Caco-2 (cell line): ENCODE results near the gene WDR77. TPM values are rescaled to one million over a fixed set of nuclear protein-coding genes. Genes with fewer than 3 reads are reported as not detected.

Experiments
- BruUV-seq: library from RNA; stranded (reverse); fragments of 400-500 nt; replicated peaks from 2 replicates; lab custom pipeline; 2021; lab: Mats Ljungman, UMichigan
- CTCF ChIA-PET: fragments of 300-600 bp; sonication (Branson Sonifier 250); formaldehyde crosslinking; loops from one replicate; lab custom pipeline; 2022; ENCODE audit warnings: antibody characterized with exemption; lab: Charles Lee
- POLR2A ChIA-PET: fragments of 300-600 bp; sonication (Branson Sonifier 250); formaldehyde crosslinking; loops from one replicate; lab custom pipeline; 2022; ENCODE audit warnings: antibody characterized with exemption; lab: Charles Lee
- DNase-seq, 2 experiments: peaks; one replicate each; pipeline versions ENCODE4 v3.0.0 to v3.0.0-alpha.2; 2020 to 2022
- H3K27me3 ChIP-seq: replicated peaks from 2 replicates; pipeline ENCODE4 v1.6.0; 2011; ENCODE audit warnings: low read length; ENCODE audit not compliant: control insufficient read depth, insufficient read depth
- H3K36me3 ChIP-seq: 2 replicates; pipeline ENCODE4 v1.5.1; 2011; ENCODE audit warnings: low read length; ENCODE audit not compliant: control insufficient read depth, insufficient read depth
- H3K4me1 ChIP-seq: fragments of 250-450 bp; sonication (Bioruptor Pico); 2 replicates; pipeline ENCODE4 v1.5.1; 2020; ENCODE audit warnings: mild to moderate bottlenecking
- H3K4me3 ChIP-seq: 2 replicates; pipeline ENCODE4 v1.5.1; 2011; ENCODE audit warnings: low read depth, mild to moderate bottlenecking, control low read depth, low read length
- H3K9me3 ChIP-seq: fragments of 250-450 bp; sonication (Bioruptor Pico); 2 replicates; pipeline ENCODE4 v1.5.1; 2020; ENCODE audit warnings: mild to moderate bottlenecking, moderate library complexity
- H3K27ac Mint-ChIP-seq: one replicate; pipeline ENCODE4 v1.8.0; 2022; ENCODE audit warnings: mixed read lengths; ENCODE audit not compliant: unreplicated experiment
- H3K27me3 Mint-ChIP-seq: one replicate; pipeline ENCODE4 v1.8.0; 2022; ENCODE audit warnings: mixed read lengths; ENCODE audit not compliant: insufficient read depth, unreplicated experiment
- H3K36me3 Mint-ChIP-seq: one replicate; pipeline ENCODE4 v1.8.0; 2022; ENCODE audit warnings: mild to moderate bottlenecking, mixed read lengths; ENCODE audit not compliant: insufficient read depth, unreplicated experiment
- H3K4me1 Mint-ChIP-seq: one replicate; pipeline ENCODE4 v1.8.0; 2022; ENCODE audit warnings: low read depth, mixed read lengths; ENCODE audit not compliant: unreplicated experiment
- H3K4me3 Mint-ChIP-seq: one replicate; pipeline ENCODE4 v1.8.0; 2022; ENCODE audit warnings: mild to moderate bottlenecking, moderate library complexity, mixed read lengths; ENCODE audit not compliant: unreplicated experiment
- H3K9me3 Mint-ChIP-seq: one replicate; pipeline ENCODE4 v1.8.0; 2022; ENCODE audit warnings: mixed read lengths; ENCODE audit not compliant: unreplicated experiment
- CTCF ChIP-seq, 2 experiments: fragments of 200-600 bp in 1 of 2; IDR thresholded peaks; 1 replicate in 1 of 2; 2 replicates in 1 of 2; pipeline versions ENCODE4 v1.5.1 to v1.8.0; 2011 to 2022; ENCODE audit warnings: antibody characterized with exemption in 1 of 2, control low read depth in 1 of 2, inconsistent platforms in 1 of 2, low read depth in 1 of 2, low read length in 1 of 2, mild to moderate bottlenecking in 1 of 2, moderate library complexity in 1 of 2; ENCODE audit not compliant: insufficient read depth in 1 of 2, severe bottlenecking in 1 of 2, unreplicated experiment in 1 of 2
- intact Hi-C: fragments of 100-400 bp; cut with micrococcal nuclease; formaldehyde crosslinking; loops from one replicate; pipeline ENCODE4 v1.10.0; 2022; ENCODE audit not compliant: unreplicated experiment
- total RNA-seq: library from RNA; stranded (reverse); gene quantifications from 2 replicates; pipeline ENCODE4 v1.2.3, GENCODE V29; 2022

The WDR77 gene
- total RNA-seq, 1 experiment from 2014 or later, result 31.9 TPM

GRCh38 chr1:111471012-111471411, 22.0 kb upstream of the WDR77 start:
- Histone ChIP-seq H3K36me3 (no peaks in the 10 kb centered on the region), H3K4me1 (no peaks in the 10 kb centered on the region), H3K27me3 (no peaks in the 10 kb centered on the region), H3K4me3 (no peak overlapping the region), H3K9me3 (no peaks in the 10 kb centered on the region)
- H3K27me3 Mint-ChIP-seq, result no peaks in the 10 kb centered on the region
- BruUV-seq, result no TSS peak
- POLR2A ChIA-PET, result no interaction called here
- TF ChIP-seq CTCF (IDR thresholded peaks at IDR 0.05; ENCODE audit: insufficient read depth in 1 of 2, low read depth in 1 of 2, low read length in 1 of 2, severe bottlenecking in 1 of 2, unreplicated experiment in 1 of 2), result no peak
- H3K4me3 Mint-ChIP-seq, result no peak overlapping the region
- H3K27ac Mint-ChIP-seq, result no peak overlapping the region
- H3K9me3 Mint-ChIP-seq, result no peaks in the 10 kb centered on the region
- CTCF ChIA-PET, result no interaction called here
- intact Hi-C loops, result no loop called here
- no peaks in the 10 kb centered on the region for H3K36me3 Mint-ChIP-seq
- no peak for DNase-seq
- H3K4me1 Mint-ChIP-seq, result no peaks in the 10 kb centered on the region

GRCh38 chr1:111470596-111470995, 21.5 kb upstream of the WDR77 start:
- no peaks in the 10 kb centered on the region for H3K36me3 Mint-ChIP-seq
- no peak for DNase-seq
- CTCF ChIA-PET, result no interaction called here

GRCh38 chr1:111469539-111469938, 20.5 kb upstream of the WDR77 start:
- no peaks in the 10 kb centered on the region for H3K36me3 Mint-ChIP-seq

More at GRCh38 chr1:111470596-111470995, 21.5 kb upstream of the WDR77 start:
- no peaks in the 10 kb centered on the region for H3K27me3 ChIP-seq
- POLR2A ChIA-PET, result no interaction called here
- no peaks in the 10 kb centered on the region for H3K4me1 ChIP-seq
- no peak overlapping the region for H3K4me3 ChIP-seq
- BruUV-seq, result no TSS peak
- intact Hi-C loops, result no loop called here
- H3K27me3 Mint-ChIP-seq, result no peaks in the 10 kb centered on the region
- H3K9me3 Mint-ChIP-seq, result no peaks in the 10 kb centered on the region
- H3K4me3 Mint-ChIP-seq, result no peak overlapping the region
- no peaks in the 10 kb centered on the region for H3K9me3 ChIP-seq
- no peak for TF ChIP-seq CTCF (IDR thresholded peaks at IDR 0.05; ENCODE audit: insufficient read depth in 1 of 2, low read depth in 1 of 2, low read length in 1 of 2, severe bottlenecking in 1 of 2, unreplicated experiment in 1 of 2)
- H3K27ac Mint-ChIP-seq, result no peak overlapping the region
- no peaks in the 10 kb centered on the region for H3K4me1 Mint-ChIP-seq
- no peaks in the 10 kb centered on the region for H3K36me3 ChIP-seq

More at GRCh38 chr1:111469539-111469938, 20.5 kb upstream of the WDR77 start:
- CTCF ChIA-PET, result no interaction called here
- no peak for DNase-seq
- BruUV-seq, result no TSS peak
- POLR2A ChIA-PET, result no interaction called here
- no peaks in the 10 kb centered on the region for H3K9me3 ChIP-seq
- intact Hi-C loops, result no loop called here
- no peak overlapping the region for H3K4me3 ChIP-seq
- no peaks in the 10 kb centered on the region for H3K4me1 ChIP-seq
- H3K36me3 ChIP-seq, result no peaks in the 10 kb centered on the region
- no peaks in the 10 kb centered on the region for H3K27me3 Mint-ChIP-seq
- no peak for TF ChIP-seq CTCF (IDR thresholded peaks at IDR 0.05; ENCODE audit: insufficient read depth in 1 of 2, low read depth in 1 of 2, low read length in 1 of 2, severe bottlenecking in 1 of 2, unreplicated experiment in 1 of 2)
- no peaks in the 10 kb centered on the region for H3K4me1 Mint-ChIP-seq
- H3K27me3 ChIP-seq, result no peaks in the 10 kb centered on the region
- H3K9me3 Mint-ChIP-seq, result no peaks in the 10 kb centered on the region
- no peak overlapping the region for H3K27ac Mint-ChIP-seq
- H3K4me3 Mint-ChIP-seq, result no peak overlapping the region
